Activated gamma-delta T cell treated with anti-CD3 and anti-CD28 coated beads, Interleukin-2, amount 50 U/mL, for 16 hours (primary cell): ENCODE results near the gene CLMP.
"Not testable (repeated sequence)": the region's sequence is repeated elsewhere in the genome, so short reads cannot be mapped to it uniquely, and the experiment has no call there.

Experiments used
- DNase-seq: peaks from one replicate; pipeline ENCODE4 v3.0.0-alpha.2; 2020; ENCODE audit warnings: low read depth

CLMP gene

GRCh38 chr11:123217897-123218296, 22.8 kb upstream of the CLMP start:
- DNase-seq: no peak

DNA sequence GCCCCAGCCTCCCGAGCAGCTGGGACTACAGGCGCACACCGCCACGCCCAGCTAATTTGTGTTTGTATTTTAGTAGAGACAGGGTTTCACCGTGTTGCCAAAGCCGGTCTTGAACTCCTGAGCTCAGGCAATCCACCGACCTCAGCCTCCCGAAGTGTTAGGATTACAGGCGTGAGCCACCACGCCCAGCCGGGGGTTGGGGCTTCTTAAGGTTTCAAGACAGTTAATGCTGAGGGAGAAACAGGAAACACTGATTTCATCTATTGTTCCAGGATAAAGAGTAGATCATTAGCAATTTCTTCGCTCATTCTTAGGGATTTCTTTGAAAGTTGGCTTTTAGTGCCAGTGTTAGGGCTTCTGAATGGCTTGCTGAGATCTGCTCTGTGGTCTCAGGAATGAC, 21.2 kb upstream of the CLMP start:
- no peak for DNase-seq

GRCh38 chr11:123214940-123215339, 19.9 kb upstream of the CLMP start:
- DNase-seq: no peak

- DNase-seq: no peak
Measured at GRCh38 chr11:123214396-123214795, 19.3 kb upstream of the CLMP start.

GRCh38 chr11:123213307-123213771, 18.3 kb upstream of the CLMP start:
- DNase-seq: no peak

GRCh38 chr11:123212406-123212805, 17.4 kb upstream of the CLMP start:
- DNase-seq: no peak

DNA sequence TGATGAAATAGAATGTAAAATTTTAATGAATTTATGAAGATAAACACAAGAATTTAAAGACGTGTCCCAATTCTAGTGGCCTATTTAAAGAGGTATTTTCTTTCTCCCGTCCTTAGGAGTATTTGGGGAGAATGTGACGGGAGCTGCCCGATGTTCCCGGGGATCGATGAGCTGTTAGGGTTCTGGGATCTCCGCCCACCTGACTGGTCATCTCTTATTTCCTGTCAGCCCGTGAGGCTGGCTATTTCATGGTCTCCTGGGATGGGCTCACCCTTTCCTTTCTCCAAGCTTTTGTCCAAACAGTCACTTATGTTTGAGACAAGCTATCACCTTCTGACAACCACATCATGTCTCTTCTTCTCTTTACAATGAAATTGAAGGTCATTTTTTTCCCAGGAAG, 16.9 kb upstream of the CLMP start:
- DNase-seq: no peak

GRCh38 chr11:123211149-123211852, 16.3 kb upstream of the CLMP start:
- no peak for DNase-seq

DNA sequence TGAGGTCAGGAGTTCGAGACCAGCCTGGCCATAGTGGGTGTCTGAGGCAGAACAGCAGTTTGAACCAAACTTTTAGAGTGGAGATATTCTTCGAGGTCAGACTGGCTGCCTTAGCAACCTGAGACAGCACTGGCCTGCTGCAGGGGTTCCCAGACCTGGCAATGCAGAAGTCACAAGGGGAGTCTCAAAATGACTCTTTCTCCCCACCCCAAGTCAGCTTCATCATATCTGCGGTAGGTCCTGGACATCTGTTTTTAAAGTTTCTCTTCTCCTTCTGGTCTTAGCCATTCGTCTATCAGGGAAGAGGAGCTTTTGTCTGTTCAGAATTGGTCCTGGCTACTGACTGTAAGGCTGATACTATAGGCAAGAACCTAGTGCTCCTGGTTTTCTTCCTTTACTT, 14.5 kb upstream of the CLMP start:
- no peak for DNase-seq

GRCh38 chr11:123206791-123207434, 11.9 kb upstream of the CLMP start:
- DNase-seq: no peak

- DNase-seq: not testable (repeated sequence)
Measured at GRCh38 chr11:123206055-123206454, 11.0 kb upstream of the CLMP start.

DNA sequence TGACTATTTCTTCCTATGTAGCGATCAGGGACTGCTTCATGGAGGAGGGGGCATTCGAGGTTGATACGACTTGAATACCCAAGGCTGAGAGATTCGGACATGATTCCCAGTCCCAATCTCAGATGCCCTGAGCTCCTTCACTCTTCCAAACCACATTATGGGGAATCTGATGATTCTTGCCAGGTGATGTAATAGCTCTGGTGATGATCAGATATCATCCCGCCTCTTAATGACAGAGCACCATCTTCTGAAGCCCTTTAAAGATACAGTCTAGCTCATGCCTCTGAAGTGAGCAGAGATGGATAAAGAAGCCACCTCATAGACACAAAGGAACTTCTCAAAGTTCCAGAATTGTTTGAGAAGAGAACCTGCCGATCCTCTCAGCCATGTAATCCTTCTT, 8.9 kb upstream of the CLMP start:
- DNase-seq: no peak

DNA sequence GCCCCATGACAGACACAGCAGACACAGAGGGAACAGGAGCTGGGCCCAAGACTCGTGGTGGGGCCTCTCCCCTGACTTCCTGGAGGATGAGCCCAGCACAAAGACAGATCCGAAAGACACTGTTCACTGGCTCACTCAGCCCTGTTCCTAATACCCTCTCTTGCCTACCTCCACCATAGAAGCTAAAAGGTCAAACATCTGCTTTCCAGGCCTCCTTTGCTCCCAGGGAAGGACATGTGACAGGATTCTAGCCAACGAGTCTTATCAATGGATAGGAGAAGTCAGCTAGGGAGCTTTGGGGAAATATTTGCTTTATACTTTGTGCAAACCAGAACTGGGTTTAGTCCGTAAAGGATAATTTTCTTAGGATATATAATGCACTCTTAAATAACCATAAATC, 8.4 kb upstream of the CLMP start:
- no peak for DNase-seq

DNA sequence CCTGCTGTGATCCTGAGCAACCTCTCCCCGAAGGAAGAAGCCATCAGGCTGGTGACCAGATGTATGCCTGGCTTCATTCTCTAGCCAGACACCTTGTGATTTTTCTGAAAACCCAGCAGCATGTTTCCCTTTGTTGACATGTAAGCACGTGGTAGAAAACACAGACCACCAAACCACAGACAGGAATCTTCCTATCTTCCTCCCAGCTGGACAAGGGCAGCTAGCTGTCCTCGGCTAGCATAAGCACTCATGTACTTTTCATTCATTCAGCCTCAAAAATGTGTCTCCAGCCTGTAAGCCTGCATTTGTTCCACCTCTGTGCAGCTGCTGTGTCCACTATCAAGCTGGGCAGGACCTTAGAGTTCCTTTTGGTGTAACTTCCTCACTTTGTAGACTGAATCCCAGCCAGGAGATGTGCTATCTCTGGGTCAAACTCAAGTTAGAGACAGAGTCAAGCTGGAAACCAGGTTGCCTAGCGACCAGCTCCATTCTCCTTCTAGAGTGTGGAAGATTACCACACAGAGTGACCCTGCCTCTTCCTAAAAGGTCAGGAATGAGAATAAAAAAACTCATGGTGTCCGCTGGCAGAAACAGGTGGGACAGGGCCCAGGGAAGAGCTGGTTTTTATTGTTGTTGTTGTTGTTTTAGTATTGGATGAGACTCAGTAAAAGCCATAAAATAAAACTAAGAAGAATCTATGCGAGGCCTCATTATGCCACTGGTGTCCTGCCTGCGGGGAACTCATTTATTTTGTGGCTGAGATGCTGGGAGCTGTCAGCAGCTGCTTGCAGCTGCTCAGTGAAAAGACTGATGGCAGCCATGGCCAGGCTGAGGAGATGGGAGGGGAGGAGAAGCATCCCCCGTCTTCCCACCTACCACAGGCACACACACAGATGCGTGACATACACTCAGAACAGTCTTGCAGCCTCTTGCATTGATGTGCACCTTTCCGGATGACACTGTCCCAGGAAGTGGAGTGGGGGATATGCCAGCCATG, 7.4 kb upstream of the CLMP start:
- no peak for DNase-seq

- no peak for DNase-seq
Measured at GRCh38 chr11:123200264-123200663, 5.2 kb upstream of the CLMP start.

GRCh38 chr11:123197711-123198110, 2.7 kb upstream of the CLMP start:
- DNase-seq: no peak

GRCh38 chr11:123196060-123196714, 1.1 kb upstream of the CLMP start:
- DNase-seq: no peak

GRCh38 chr11:123194337-123195187, 486 bp downstream of the CLMP start:
- DNase-seq: no peak

DNA sequence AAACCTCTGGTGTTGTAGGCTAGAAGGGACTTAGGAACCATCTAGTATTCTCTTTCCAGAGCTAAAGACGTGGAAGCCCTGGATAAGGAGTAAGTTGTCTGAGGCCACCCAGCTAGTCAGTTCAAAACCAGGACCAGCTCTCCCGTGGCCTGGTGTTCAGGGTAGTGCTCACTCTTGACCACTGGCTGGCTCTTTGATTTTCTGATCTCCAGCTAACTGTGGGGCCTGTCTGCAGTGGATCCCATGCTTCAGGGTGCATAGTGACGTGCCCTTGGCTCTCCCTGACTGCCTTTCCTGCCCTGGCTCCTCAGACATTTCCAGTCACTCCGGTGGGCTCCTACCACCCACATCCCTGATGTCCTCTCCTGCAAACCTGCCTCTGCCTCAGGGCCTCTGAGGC, 1.3 kb downstream of the CLMP start:
- DNase-seq: no peak

- no peak for DNase-seq
Measured at GRCh38 chr11:123191939-123192338, 3.1 kb downstream of the CLMP start.

DNA sequence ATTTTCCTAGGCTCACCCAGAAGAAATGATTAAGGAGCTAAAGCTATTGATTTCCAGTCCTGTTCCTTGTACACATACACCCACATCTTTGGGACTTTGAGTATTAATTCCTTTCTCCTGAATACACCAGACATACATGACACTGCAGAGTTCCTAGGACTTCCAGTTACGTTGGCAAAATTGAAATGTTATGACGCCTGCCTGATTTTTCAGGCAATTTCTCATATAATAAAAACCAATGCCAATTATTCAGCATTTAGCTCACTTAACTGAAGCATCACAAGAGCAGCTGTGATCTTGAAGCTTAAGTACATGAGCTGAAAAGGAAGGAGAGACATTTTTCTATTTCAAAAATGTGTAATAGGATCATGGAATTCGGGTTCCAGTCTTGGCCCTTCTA, 4.5 kb downstream of the CLMP start:
- no peak for DNase-seq
